ENCODE measurements around the gene CD79B. TPM values are rescaled to one million over a fixed set of nuclear protein-coding genes. Genes with fewer than 3 reads are reported as not detected.
"Not testable (repeated sequence)": the region's sequence is repeated elsewhere in the genome, so short reads cannot be mapped to it uniquely, and the experiment has no call there.

The CD79B gene
- total and polyA plus RNA-seq, 2 of the 8 experiments (the other 6 are each of a cell fraction or from before 2014, with no cell fraction given) = 1.5 to 3.9 TPM

GRCh38 chr17:63896524-63897354 lies 35.4 kb downstream of the CD79B start, which contains the start of gene CSH1:
CSH1 (minus strand) TSS chr17:63896574; CDS start chr17:63896511, 63 bp downstream.
- CTCF ChIA-PET (ENCODE audit: partially characterized antibody) = interaction anchor here (0.6 to 3.3 kb wide), 10 partner anchors 11 to 166 kb away, joined by 3 to 16 read pairs (median 4); partner anchors contain the start of genes CSHL1 and GH1
- H3K56ac ChIP-seq (replicated peaks; ENCODE audit: insufficient read length, low read depth, low read length); H2BK120ac ChIP-seq (replicated peaks; ENCODE audit: low read depth, low read length); H3K18ac ChIP-seq (ENCODE audit: extremely low read depth, low read length); H3K36me3 ChIP-seq (ENCODE audit: control insufficient read depth in 2 of 4, insufficient read depth in 4 of 4, low read length in 3 of 4); H2BK20ac ChIP-seq (ENCODE audit: low read length); H2AK5ac ChIP-seq (ENCODE audit: low read depth, low read length); H2BK12ac ChIP-seq (ENCODE audit: low read depth, low read length); H3K14ac ChIP-seq (ENCODE audit: insufficient read length); H4K20me1 ChIP-seq (replicated peaks in 1 of 2; ENCODE audit: control insufficient read depth in 1 of 2, insufficient read depth in 2 of 2, low read length in 2 of 2); H2BK5ac ChIP-seq (ENCODE audit: low read depth, low read length); H3K4me1 ChIP-seq (replicated peaks in 1 of 4; ENCODE audit: control insufficient read depth in 3 of 4, insufficient read depth in 4 of 4, low read length in 3 of 4); H3K27ac ChIP-seq (ENCODE audit: low read depth, low read length); H3K27me3 ChIP-seq (replicated peaks in 1 of 4; ENCODE audit: control insufficient read depth in 3 of 4, extremely low read depth in 1 of 4, insufficient read depth in 3 of 4, low read length in 3 of 4); H3K23me2 ChIP-seq (ENCODE audit: low read depth, low read length); H3K79me2 ChIP-seq (ENCODE audit: control insufficient read depth in 1 of 2, insufficient read depth in 2 of 2, low read length in 2 of 2); H3K4ac ChIP-seq (replicated peaks; ENCODE audit: insufficient read length, low read depth, low read length); H3K4me3 ChIP-seq (ENCODE audit: extremely low read depth in 1 of 4, insufficient read depth in 2 of 4, low read depth in 3 of 4, low read length in 4 of 4); H3K23ac ChIP-seq (ENCODE audit: insufficient read length); H2BK15ac ChIP-seq (ENCODE audit: low read length); H2AFZ ChIP-seq (ENCODE audit: low read length); H3K4me2 ChIP-seq (ENCODE audit: insufficient read depth in 1 of 2, low read depth in 2 of 2, low read length in 2 of 2); H3K9ac ChIP-seq (replicated peaks in 1 of 4; ENCODE audit: extremely low read depth in 1 of 4, low read depth in 3 of 4, low read length in 3 of 4); H3K79me1 ChIP-seq (ENCODE audit: low read depth, low read length); POLR2A ChIA-PET (ENCODE audit: partially characterized antibody); H4K8ac ChIP-seq (ENCODE audit: extremely low read depth, insufficient read depth, low read length); H4K91ac ChIP-seq (replicated peaks; ENCODE audit: insufficient read length, low read length); DNase-seq (ENCODE audit: low read depth in 1 of 2, low spot score in 2 of 2); FAIRE-seq; H4K5ac ChIP-seq (ENCODE audit: insufficient read length, low read depth, low read length); H3K9me3 ChIP-seq (ENCODE audit: insufficient read depth in 2 of 2, low read depth in 1 of 2, low read length in 1 of 2): not testable (repeated sequence)
- 94% methylated on average over 8 of the region's 14 CpGs; no CpG with 5 or more reads in 1 of the 2 experiments for WGBS, 2 experiments (ENCODE audit: extremely low coverage in 1 of 2, insufficient coverage in 1 of 2, insufficient read length in 1 of 2, insufficient replicate concordance in 2 of 2, low coverage in 1 of 2, low lambda C conversion rate in 2 of 2, missing lambda C conversion rate in 1 of 2)
